SJSA1 (cell line): ENCODE data around the gene SLC12A8. TPM values are rescaled to one million over a fixed set of nuclear protein-coding genes. Genes with fewer than 3 reads are reported as not detected.
"Not testable (repeated sequence)": the region's sequence is repeated elsewhere in the genome, so short reads cannot be mapped to it uniquely, and the experiment has no call there.

Source experiments
- DNase-seq, 2 experiments: peaks; one replicate each; pipeline ENCODE4 v3.0.0-alpha.2; 2015 to 2020; ENCODE audit warnings: low spot score in 2 of 2, low read depth in 1 of 2
- H3K27ac ChIP-seq: fragments of 250-450 bp; sonication (Bioruptor Pico); 2 replicates; pipeline ENCODE4 v1.5.1; 2020; ENCODE audit warnings: mild to moderate bottlenecking, moderate library complexity
- H3K27me3 ChIP-seq: fragments of 250-450 bp; sonication (Bioruptor Pico); replicated peaks from 2 replicates; pipeline ENCODE4 v1.5.1; 2020; ENCODE audit warnings: mild to moderate bottlenecking, moderate library complexity
- H3K36me3 ChIP-seq: fragments of 250-450 bp; sonication (Bioruptor Pico); 2 replicates; pipeline ENCODE4 v1.5.1; 2020; ENCODE audit warnings: mild to moderate bottlenecking
- H3K4me1 ChIP-seq: fragments of 250-450 bp; sonication (Bioruptor Pico); replicated peaks from 2 replicates; pipeline ENCODE4 v1.6.1; 2021; ENCODE audit warnings: mild to moderate bottlenecking
- H3K4me3 ChIP-seq: fragments of 250-450 bp; sonication (Bioruptor Pico); 2 replicates; pipeline ENCODE4 v1.5.1; 2020; ENCODE audit warnings: mild to moderate bottlenecking
- H3K9me3 ChIP-seq: fragments of 250-450 bp; sonication (Bioruptor Pico); replicated peaks from 2 replicates; pipeline ENCODE4 v1.5.1; 2020; ENCODE audit warnings: mild to moderate bottlenecking
- total RNA-seq: library from RNA; depleted of rRNA; stranded (reverse); fragments of >200 nt; shearing (Covaris generic); gene quantifications from 2 replicates; pipeline ENCODE4 v1.2.3, GENCODE V29; 2014

Gene SLC12A8
- total RNA-seq, 1 experiment from 2014 or later = 6.3 TPM

DNA sequence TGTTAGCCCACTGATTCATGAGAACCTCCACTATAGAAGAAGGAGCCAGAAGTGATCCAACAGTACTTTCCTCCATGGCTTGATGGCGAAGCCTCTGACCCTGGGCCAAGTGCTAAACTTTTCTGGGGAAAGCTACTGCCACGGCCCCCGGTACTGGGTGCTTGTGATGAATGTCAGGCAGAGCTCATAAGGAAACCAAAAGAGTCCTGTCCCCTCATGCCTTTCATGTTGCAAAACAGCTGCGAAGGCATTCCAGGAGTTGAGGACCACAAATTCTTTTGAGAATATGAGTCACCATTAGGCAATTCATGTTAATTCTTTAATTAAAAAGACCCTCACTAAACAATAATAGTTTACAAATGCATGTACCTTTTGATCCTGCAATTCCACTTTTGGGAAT is 130.2 kb downstream of the SLC12A8 start:
- peak; percentile 54 to 55 for DNase-seq
- H3K36me3 ChIP-seq, H3K27me3 ChIP-seq, H3K4me3 ChIP-seq, H3K9me3 ChIP-seq, H3K27ac ChIP-seq: not testable (repeated sequence)
- H3K4me1 ChIP-seq = peaks cover 49% of the 10 kb centered on the region

DNA sequence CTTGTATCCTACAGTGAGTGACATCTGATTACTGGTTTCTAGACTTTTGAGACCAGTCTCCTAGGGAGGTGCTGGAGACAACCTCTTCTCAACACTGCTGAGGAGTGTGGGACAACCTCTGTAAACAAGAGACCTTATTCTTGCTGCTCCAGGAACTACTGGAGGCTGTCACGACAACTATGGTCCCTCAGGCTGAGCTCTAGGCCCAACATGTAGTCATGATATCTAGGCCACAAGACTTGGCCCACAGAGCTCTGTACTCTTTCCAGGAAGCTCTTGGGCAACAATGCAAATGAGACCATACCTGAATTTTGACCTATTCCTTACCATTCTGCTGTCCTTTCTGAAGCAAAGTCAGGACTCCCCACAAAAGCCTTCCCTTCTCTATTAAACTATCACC is 132.5 kb downstream of the SLC12A8 start:
- H3K36me3 ChIP-seq = peaks cover 4% of the 10 kb centered on the region; the same call in 1 of the 2 replicates
- H3K27ac ChIP-seq = no peak overlapping the region
- DNase-seq = no peak
- H3K9me3 ChIP-seq = peaks cover 3% of the 10 kb centered on the region; the same call in 1 of the 2 replicates
- no peak overlapping the region for H3K4me3 ChIP-seq
- H3K27me3 ChIP-seq = no peaks in the 10 kb centered on the region
- H3K4me1 ChIP-seq = peaks cover 47% of the 10 kb centered on the region

DNA sequence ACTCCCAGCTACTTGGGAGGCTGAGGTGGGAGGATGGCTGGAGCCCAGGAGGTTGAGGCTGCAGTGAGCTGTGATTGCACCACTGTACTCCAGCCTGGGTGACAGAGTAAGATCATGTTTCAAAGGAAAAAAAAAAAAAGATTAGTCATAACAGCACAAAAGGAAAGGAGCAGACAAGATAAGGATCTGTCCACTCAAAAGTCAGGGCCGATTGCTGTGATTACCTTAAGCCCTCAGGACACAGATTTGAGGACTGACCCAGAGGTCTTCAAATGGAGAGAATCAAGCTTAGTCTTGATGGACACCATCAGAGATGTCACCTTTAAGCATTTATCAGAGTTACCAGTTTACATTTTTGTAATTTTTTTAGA is 132.9 kb downstream of the SLC12A8 start:
- Histone ChIP-seq H3K4me1 (peaks cover 47% of the 10 kb centered on the region), H3K4me3 (no peak overlapping the region), H3K27me3 (no peaks in the 10 kb centered on the region), H3K9me3 (peaks cover 3% of the 10 kb centered on the region; the same call in 1 of the 2 replicates), H3K27ac (peak overlapping the region; percentile 49), H3K36me3 (peaks cover 4% of the 10 kb centered on the region; the same call in 1 of the 2 replicates)
- DNase-seq = peak in 1 of 2 experiments; percentile 32

DNA sequence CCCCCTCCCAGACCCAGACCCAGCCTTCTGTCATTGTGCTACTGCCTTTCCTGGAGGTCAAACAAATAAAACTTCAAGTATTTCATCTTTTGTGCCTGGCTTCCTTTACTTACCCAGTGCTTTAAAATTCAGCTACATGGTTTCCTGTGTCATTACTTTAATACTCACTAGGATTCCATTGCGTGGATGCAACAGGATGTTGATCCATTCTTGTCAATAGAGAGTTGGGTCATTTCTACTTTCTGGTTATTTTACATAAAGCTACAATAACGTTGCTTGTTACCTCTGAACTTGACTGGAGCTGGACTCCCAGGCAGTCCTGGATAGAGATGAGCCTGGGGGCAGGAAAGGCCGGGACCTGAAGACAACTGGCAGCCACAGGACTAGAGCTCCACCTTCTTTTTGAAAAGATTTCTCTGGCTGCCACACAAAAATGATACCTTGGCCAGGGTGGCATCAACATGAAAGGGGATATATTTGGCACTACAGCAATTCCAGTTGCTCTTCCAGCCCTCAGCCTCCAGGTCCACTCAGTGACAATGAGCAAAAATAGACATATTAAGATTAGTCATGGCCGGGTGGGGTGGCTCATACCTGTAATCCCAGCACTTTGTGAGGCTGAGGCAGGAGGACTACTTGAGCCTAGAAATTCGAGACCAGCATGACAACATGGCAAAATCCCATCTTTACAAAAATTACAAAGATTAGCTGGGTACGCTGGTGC is 133.4 kb downstream of the SLC12A8 start:
- H3K27me3 ChIP-seq = no peaks in the 10 kb centered on the region
- H3K36me3 ChIP-seq = peaks cover 4% of the 10 kb centered on the region; the same call in 1 of the 2 replicates
- peak overlapping the region; percentile 49 for H3K27ac ChIP-seq
- no peak overlapping the region for H3K4me3 ChIP-seq
- peaks cover 47% of the 10 kb centered on the region for H3K4me1 ChIP-seq
- H3K9me3 ChIP-seq = peaks cover 3% of the 10 kb centered on the region; the same call in 1 of the 2 replicates
- no peak for DNase-seq

DNA sequence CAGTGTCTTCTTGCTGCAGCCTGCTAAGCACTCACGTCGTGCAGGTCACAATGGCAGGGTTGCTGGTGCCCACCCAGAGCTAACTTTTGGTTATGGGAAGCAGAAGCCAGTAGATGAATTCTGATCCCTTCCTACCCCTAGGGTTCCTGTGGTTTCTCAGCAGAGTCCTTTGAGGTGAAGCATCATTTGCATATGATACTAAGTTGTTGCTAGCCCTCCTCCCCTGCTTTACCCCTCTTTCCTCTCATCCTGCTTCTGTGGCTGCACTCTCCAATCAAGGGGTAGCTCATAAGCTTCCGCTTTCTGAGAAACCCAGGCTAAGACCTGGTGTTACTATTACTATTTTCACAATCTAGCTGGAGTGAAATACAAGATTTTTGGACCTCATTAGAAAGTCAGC is 134.7 kb downstream of the SLC12A8 start:
- no peak for DNase-seq
- Histone ChIP-seq H3K36me3 (peaks cover 4% of the 10 kb centered on the region; the same call in 1 of the 2 replicates), H3K9me3 (peaks cover 3% of the 10 kb centered on the region; the same call in 1 of the 2 replicates), H3K27ac (no peak overlapping the region), H3K4me3 (no peak overlapping the region), H3K27me3 (no peaks in the 10 kb centered on the region), H3K4me1 (peaks cover 35% of the 10 kb centered on the region)

DNA sequence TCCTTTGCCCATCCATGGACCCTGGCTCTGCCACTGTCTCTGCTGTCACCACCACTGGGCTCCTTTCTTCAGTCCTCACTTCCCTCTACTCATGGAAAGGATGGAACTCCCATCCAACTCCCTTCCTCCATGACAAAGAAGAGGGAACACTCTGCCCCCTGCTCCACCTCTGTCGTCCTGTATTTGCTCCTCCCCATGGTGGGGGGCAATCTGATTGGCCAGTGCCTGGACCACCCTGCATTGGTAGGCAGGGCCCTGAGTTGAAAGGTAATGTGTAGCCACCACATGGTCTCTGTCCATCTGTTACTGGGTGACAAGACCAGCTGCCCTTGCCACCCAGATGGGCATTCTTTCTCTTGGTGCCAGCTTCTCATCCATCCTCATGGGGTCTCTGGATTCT is 136.1 kb downstream of the SLC12A8 start:
- Histone ChIP-seq H3K9me3 (peaks cover 3% of the 10 kb centered on the region; the same call in 1 of the 2 replicates), H3K27me3 (no peaks in the 10 kb centered on the region), H3K27ac (no peak overlapping the region), H3K4me1 (peaks cover 33% of the 10 kb centered on the region), H3K4me3 (no peak overlapping the region), H3K36me3 (peaks cover 4% of the 10 kb centered on the region; the same call in 1 of the 2 replicates)
- no peak for DNase-seq

DNA sequence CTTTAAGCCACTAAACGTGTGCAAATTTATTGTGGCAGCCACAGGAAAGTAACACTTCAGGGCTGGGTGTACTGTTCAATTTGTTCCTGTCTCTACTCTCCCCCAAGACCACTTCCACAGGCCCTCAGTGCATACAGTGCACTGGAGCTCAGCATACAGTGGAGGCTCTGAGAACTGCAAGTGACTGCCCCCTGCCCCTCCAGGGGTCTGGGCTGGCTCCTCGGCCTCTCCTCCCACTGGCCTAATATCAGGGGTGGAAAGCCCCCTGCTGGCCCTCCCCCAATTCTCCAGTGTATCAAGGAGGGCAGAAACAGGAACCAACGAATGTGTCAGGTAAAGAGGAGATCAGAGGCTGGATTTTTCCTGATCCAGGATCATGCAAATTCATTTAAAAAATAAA is 136.8 kb downstream of the SLC12A8 start:
- no peak overlapping the region for H3K27ac ChIP-seq
- no peak for DNase-seq
- peaks cover 3% of the 10 kb centered on the region; the same call in 1 of the 2 replicates for H3K9me3 ChIP-seq
- peaks cover 33% of the 10 kb centered on the region for H3K4me1 ChIP-seq
- no peak overlapping the region for H3K4me3 ChIP-seq
- H3K27me3 ChIP-seq = no peaks in the 10 kb centered on the region
- peaks cover 4% of the 10 kb centered on the region; the same call in 1 of the 2 replicates for H3K36me3 ChIP-seq

DNA sequence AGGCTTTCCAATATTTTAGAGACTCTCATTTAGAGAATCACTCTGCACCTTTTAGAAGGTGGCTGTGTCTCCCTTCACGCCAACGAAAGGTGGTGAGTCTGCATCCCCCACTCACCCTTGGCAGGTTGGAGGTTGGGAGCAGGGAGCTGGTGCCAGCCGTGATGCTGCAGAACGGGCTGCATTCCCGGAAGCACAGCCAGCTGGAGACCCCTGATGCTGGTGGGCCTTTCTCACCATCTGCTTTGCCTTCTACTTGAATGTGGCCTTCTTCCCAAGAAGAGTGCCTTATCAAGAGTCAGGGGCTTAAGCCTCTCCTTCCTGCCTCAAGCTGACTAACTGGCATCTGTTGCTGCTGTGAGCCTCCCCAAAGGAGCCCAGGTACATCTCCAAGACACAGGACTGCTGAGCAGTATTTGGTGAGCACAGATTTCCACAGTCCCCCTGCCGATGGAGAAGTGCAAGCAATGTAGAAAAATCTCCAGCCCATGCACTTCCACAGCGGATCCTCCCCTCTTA is 139.1 kb downstream of the SLC12A8 start:
- Histone ChIP-seq H3K36me3 (no peaks in the 10 kb centered on the region), H3K4me1 (peaks cover 13% of the 10 kb centered on the region), H3K27me3 (no peaks in the 10 kb centered on the region), H3K27ac (no peak overlapping the region), H3K4me3 (no peak overlapping the region), H3K9me3 (no peaks in the 10 kb centered on the region)
- no peak for DNase-seq

DNA sequence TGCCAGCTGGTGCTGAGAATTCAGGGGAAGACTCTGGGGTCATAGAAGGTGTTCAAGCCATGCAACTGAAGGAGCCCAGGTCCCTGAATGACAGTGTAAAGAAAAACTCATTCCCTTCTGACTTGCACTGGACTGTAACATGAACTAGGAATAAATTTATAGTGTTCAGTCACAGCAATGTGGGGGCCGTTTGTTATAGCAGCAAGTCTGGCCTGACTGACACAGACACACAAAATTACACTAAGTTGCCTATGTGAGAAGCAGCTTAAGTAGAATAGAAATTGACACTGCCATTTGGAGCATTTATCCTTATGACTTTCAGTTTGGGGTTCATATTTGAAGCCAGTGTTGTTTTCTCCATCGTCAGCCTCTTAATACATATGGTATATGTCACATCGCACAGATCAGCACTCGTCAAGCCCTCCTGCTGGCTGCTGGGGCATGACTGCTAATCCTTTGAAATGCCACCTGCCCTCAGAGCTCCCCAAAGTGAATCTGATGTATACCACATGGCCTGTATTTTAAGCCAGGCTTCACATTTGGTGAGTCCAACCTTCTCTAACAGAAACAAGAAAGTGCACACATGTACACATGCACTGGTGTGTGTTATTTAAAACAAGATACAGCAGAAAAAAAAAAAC is 139.7 kb downstream of the SLC12A8 start:
- H3K27ac ChIP-seq = no peak overlapping the region
- no peaks in the 10 kb centered on the region for H3K36me3 ChIP-seq
- no peak for DNase-seq
- H3K4me3 ChIP-seq = no peak overlapping the region
- H3K4me1 ChIP-seq = peaks cover 12% of the 10 kb centered on the region
- H3K27me3 ChIP-seq = no peaks in the 10 kb centered on the region
- H3K9me3 ChIP-seq = no peaks in the 10 kb centered on the region

DNA sequence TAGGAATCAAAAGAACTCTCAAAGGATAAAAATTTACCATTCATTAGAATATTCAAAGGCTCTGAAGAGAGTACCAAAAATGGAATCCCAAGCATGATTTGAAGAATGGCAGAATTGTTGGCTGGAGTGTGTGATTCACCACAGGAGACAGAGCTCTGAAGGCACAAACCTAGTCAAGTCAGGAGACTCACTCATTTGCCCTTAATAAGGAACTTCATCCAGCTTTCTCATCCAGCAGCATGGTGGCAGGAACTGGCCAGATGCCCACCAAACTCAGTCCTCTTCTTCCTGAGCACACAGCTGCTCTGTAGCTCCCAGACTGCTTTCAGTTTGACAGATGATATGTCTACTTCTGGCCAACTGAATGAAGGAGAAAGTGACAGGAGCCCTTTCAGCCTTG is 140.2 kb downstream of the SLC12A8 start:
- no peak overlapping the region for H3K27ac ChIP-seq

DNA sequence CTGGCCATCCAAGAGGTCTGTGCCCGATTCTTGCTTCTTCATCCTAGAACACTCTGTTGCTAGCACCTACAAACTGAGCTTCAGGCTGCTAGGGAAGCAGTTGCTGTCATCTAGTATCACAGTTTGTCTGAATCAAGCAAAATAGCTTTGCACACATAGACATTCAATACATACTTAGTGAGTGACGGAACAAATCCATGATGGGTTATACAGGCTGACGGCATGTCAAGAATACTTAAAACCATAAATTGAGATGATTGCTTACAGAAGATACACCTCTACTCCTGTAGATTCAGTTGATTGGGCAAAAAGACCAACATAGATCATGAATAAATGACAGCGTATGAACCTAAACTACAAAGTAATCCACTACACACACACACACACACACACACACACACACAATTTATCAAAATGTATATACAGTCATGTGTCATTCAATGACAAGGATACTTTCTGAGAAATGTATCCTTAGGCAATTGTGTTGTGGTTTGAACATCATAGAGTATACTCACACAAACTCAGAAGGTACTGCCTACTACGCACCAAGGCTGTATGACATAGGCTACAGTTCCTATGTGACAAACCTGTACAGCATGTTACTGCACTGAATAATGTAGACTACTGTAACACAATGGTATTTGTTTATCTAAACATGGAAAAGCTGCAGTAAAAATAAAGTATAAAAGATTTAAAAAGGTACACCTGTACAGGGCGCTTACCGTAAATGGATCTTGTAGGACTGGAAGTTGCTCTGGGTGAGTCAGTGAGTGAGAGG is 142.4 kb downstream of the SLC12A8 start:
- no peaks in the 10 kb centered on the region for H3K9me3 ChIP-seq
- no peak overlapping the region for H3K4me3 ChIP-seq
- no peak overlapping the region for H3K27ac ChIP-seq
- DNase-seq = no peak
- no peaks in the 10 kb centered on the region for H3K36me3 ChIP-seq
- H3K27me3 ChIP-seq = no peaks in the 10 kb centered on the region
- peaks cover 23% of the 10 kb centered on the region for H3K4me1 ChIP-seq

More for the DNA sequence above, 140.2 kb downstream of the SLC12A8 start:
- H3K4me3 ChIP-seq = no peak overlapping the region
- no peaks in the 10 kb centered on the region for H3K9me3 ChIP-seq
- H3K27me3 ChIP-seq = no peaks in the 10 kb centered on the region
- DNase-seq = no peak
- H3K4me1 ChIP-seq = peaks cover 15% of the 10 kb centered on the region
- no peaks in the 10 kb centered on the region for H3K36me3 ChIP-seq

DNA sequence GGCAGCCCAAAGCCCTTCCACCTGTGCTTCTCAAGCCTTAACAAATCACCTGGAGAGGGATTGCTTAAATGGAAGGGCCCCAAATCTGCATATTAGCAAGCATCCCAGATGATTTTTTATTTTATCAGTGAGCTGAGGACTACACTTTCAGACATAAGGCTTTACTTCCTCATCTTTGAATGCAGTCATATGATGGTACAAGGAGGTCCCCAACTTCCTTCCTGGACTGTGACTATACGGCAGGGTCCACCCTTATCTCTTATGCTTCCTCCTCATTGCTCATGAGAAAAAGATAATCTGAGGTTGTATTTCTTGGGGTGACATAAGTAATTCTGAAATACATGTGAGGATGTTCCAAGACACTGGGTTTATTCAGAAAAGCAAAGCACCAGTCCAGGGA is 143.1 kb downstream of the SLC12A8 start:
- Histone ChIP-seq H3K4me3 (no peak overlapping the region), H3K9me3 (no peaks in the 10 kb centered on the region), H3K36me3 (no peaks in the 10 kb centered on the region), H3K27me3 (no peaks in the 10 kb centered on the region), H3K4me1 (peaks cover 25% of the 10 kb centered on the region), H3K27ac (no peak overlapping the region)
- DNase-seq = no peak

DNA sequence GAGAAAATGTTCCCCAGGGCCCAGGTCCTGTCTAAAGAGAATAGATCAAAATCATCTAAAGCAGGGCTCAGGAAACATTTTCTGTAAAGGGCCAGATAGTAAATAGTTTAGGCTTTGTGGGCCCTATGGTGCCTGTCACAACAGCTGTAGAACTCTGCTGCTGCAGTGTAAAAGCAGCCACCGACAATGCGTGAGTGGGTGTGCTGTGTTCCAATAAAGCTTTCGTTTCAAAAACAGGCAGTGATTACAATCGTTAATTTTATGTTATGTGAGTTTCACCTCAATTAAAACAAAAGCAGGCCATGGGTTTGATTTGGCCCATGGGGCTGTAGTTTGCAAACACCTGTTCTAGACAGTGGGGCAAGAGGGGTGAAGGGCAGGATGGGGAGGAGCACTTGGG is 144.3 kb downstream of the SLC12A8 start:
- Histone ChIP-seq H3K27ac (no peak overlapping the region), H3K4me1 (peaks cover 37% of the 10 kb centered on the region), H3K4me3 (no peak overlapping the region), H3K27me3 (no peaks in the 10 kb centered on the region), H3K36me3 (no peaks in the 10 kb centered on the region), H3K9me3 (no peaks in the 10 kb centered on the region)
- DNase-seq = no peak
